ENCODE data around the gene EXOC6B.

The EXOC6B gene

GRCh38 chr2:72579591-72580180 lies 246.1 kb downstream of the EXOC6B start:
- Mint-ChIP-seq H3K36me3 (ENCODE audit: low read depth) (peaks cover 2% of the 10 kb centered on the region), H3K4me3 (no peak overlapping the region)
- TF ChIP-seq CTCF (IDR thresholded peaks at IDR 0.05; ENCODE audit: unreplicated experiment in 3 of 3), result peak; percentile 62 to 81 (median 64)

GRCh38 chr2:72576861-72577260 lies 249.0 kb downstream of the EXOC6B start:
- no peaks in the 10 kb centered on the region for H3K9me3 Mint-ChIP-seq
- no peaks in the 10 kb centered on the region for H3K27me3 Mint-ChIP-seq (ENCODE audit: low read depth)
- no peak overlapping the region for H3K4me3 Mint-ChIP-seq
- no peak overlapping the region for H3K27ac Mint-ChIP-seq
- no peak for TF ChIP-seq CTCF (IDR thresholded peaks at IDR 0.05; ENCODE audit: unreplicated experiment in 3 of 3)
- no peaks in the 10 kb centered on the region for H3K36me3 Mint-ChIP-seq (ENCODE audit: low read depth)
- H3K4me1 Mint-ChIP-seq, result peaks cover 4% of the 10 kb centered on the region

More at GRCh38 chr2:72579591-72580180, 246.1 kb downstream of the EXOC6B start:
- H3K27ac Mint-ChIP-seq, result no peak overlapping the region
- H3K4me1 Mint-ChIP-seq, result peaks cover 4% of the 10 kb centered on the region
- H3K27me3 Mint-ChIP-seq (ENCODE audit: low read depth), result no peaks in the 10 kb centered on the region
- H3K9me3 Mint-ChIP-seq, result peaks cover 8% of the 10 kb centered on the region

- no peaks in the 10 kb centered on the region for H3K27me3 Mint-ChIP-seq (ENCODE audit: low read depth)
- peaks cover 4% of the 10 kb centered on the region for H3K4me1 Mint-ChIP-seq
- no peak overlapping the region for H3K27ac Mint-ChIP-seq
- no peak for TF ChIP-seq CTCF (IDR thresholded peaks at IDR 0.05; ENCODE audit: unreplicated experiment in 3 of 3)
- no peaks in the 10 kb centered on the region for H3K36me3 Mint-ChIP-seq (ENCODE audit: low read depth)
- no peak overlapping the region for H3K4me3 Mint-ChIP-seq
- no peaks in the 10 kb centered on the region for H3K9me3 Mint-ChIP-seq
Measured at GRCh38 chr2:72576459-72576858, 249.4 kb downstream of the EXOC6B start.

- Mint-ChIP-seq H3K9me3 (no peaks in the 10 kb centered on the region), H3K27ac (no peak overlapping the region), H3K36me3 (ENCODE audit: low read depth) (no peaks in the 10 kb centered on the region), H3K4me3 (no peak overlapping the region), H3K4me1 (peaks cover 4% of the 10 kb centered on the region), H3K27me3 (ENCODE audit: low read depth) (no peaks in the 10 kb centered on the region)
- no peak for TF ChIP-seq CTCF (IDR thresholded peaks at IDR 0.05; ENCODE audit: unreplicated experiment in 3 of 3)
Measured at GRCh38 chr2:72574886-72575285, 250.9 kb downstream of the EXOC6B start.

- no peak for TF ChIP-seq CTCF (IDR thresholded peaks at IDR 0.05; ENCODE audit: unreplicated experiment in 3 of 3)
- no peaks in the 10 kb centered on the region for H3K27me3 Mint-ChIP-seq (ENCODE audit: low read depth)
Measured at GRCh38 chr2:72573232-72573631, 252.6 kb downstream of the EXOC6B start.

GRCh38 chr2:72572501-72572900 lies 253.3 kb downstream of the EXOC6B start:
- Mint-ChIP-seq H3K27me3 (ENCODE audit: low read depth) (no peaks in the 10 kb centered on the region), H3K36me3 (ENCODE audit: low read depth) (no peaks in the 10 kb centered on the region), H3K4me1 (no peaks in the 10 kb centered on the region), H3K9me3 (no peaks in the 10 kb centered on the region), H3K4me3 (no peak overlapping the region), H3K27ac (no peak overlapping the region)
- no peak for TF ChIP-seq CTCF (IDR thresholded peaks at IDR 0.05; ENCODE audit: unreplicated experiment in 3 of 3)

More at GRCh38 chr2:72573232-72573631, 252.6 kb downstream of the EXOC6B start:
- H3K4me1 Mint-ChIP-seq, result no peaks in the 10 kb centered on the region
- no peaks in the 10 kb centered on the region for H3K9me3 Mint-ChIP-seq
- H3K4me3 Mint-ChIP-seq, result no peak overlapping the region
- no peak overlapping the region for H3K27ac Mint-ChIP-seq
- H3K36me3 Mint-ChIP-seq (ENCODE audit: low read depth), result no peaks in the 10 kb centered on the region
